ENCODE data around the gene KRTAP10-1.
A peak's percentile ranks its signal among the peaks of the same experiment; 100 is the strongest.

The KRTAP10-1 gene

GRCh38 chr21:44500111-44500510, 39.9 kb downstream of the KRTAP10-1 start:
- no peak for DNase-seq

- no peak for DNase-seq
Measured at GRCh38 chr21:44499631-44500030, 40.4 kb downstream of the KRTAP10-1 start.

GRCh38 chr21:44499211-44499560, 40.8 kb downstream of the KRTAP10-1 start:
- DNase-seq: no peak

- DNase-seq: no peak
Measured at GRCh38 chr21:44498280-44499210, 41.5 kb downstream of the KRTAP10-1 start.

- peak; percentile 39 for DNase-seq
Measured at GRCh38 chr21:44497703-44498126, 42.3 kb downstream of the KRTAP10-1 start.

- no peak for DNase-seq
Measured at GRCh38 chr21:44496564-44497550, 43.1 kb downstream of the KRTAP10-1 start.

GRCh38 chr21:44495611-44496563, 44.1 kb downstream of the KRTAP10-1 start:
- no peak for DNase-seq

- no peak for DNase-seq
Measured at GRCh38 chr21:44494956-44495355, 45.0 kb downstream of the KRTAP10-1 start.

GRCh38 chr21:44494418-44494817, 45.6 kb downstream of the KRTAP10-1 start:
- no peak for DNase-seq

- DNase-seq: no peak
Measured at GRCh38 chr21:44492567-44493385, 47.2 kb downstream of the KRTAP10-1 start.

GRCh38 chr21:44490816-44491215, 49.2 kb downstream of the KRTAP10-1 start:
- DNase-seq: no peak

- no peak for DNase-seq
Measured at GRCh38 chr21:44490405-44490804, 49.6 kb downstream of the KRTAP10-1 start.

- no peak for DNase-seq
Measured at GRCh38 chr21:44489962-44490361, 50.0 kb downstream of the KRTAP10-1 start.

Measured in NCI-H2171 (cell line).